H1 (cell line): ENCODE data around the gene SLC1A1. TPM values are rescaled to one million over a fixed set of nuclear protein-coding genes. Genes with fewer than 3 reads are reported as not detected.

Experiments used
- CTCF ChIA-PET: fragments of 300-600 bp; sonication (Branson Sonifier 250); formaldehyde crosslinking; loops from one replicate; lab custom pipeline; 2021; ENCODE audit not compliant: partially characterized antibody; lab: Charles Lee
- POLR2A ChIA-PET: fragments of 300-600 bp; sonication (Branson Sonifier 250); formaldehyde crosslinking; loops from one replicate; lab custom pipeline; 2021; ENCODE audit warnings: inconsistent platforms; ENCODE audit not compliant: partially characterized antibody; lab: Charles Lee
- DNase-seq, 2 experiments: peaks; one replicate each; pipeline versions ENCODE4 v3.0.0 to v3.0.0-alpha.2; 2010 to 2022; ENCODE audit warnings: low spot score in 2 of 2, low read depth in 1 of 2, mixed read lengths in 1 of 2
- FAIRE-seq: peaks from 2 replicates; lab custom pipeline; 2011; peaks lifted over from hg19 to GRCh38; lab: Jason Lieb, UNC
- H2AFZ ChIP-seq: 2 replicates; pipeline ENCODE4 v1.8.1; 2012; ENCODE audit warnings: low read length, inconsistent platforms
- H2AK5ac ChIP-seq: 2 replicates; pipeline ENCODE4 v1.6.1; 2013; ENCODE audit warnings: low read depth, low read length
- H2BK120ac ChIP-seq: replicated peaks from 2 replicates; pipeline ENCODE3; 2013; ENCODE audit warnings: low read depth, low read length, inconsistent platforms
- H2BK12ac ChIP-seq: 2 replicates; pipeline ENCODE4 v1.6.1; 2013; ENCODE audit warnings: low read depth, low read length
- H2BK15ac ChIP-seq: 2 replicates; pipeline ENCODE4 v1.6.1; 2013; ENCODE audit warnings: low read length
- H2BK20ac ChIP-seq: 2 replicates; pipeline ENCODE4 v1.6.1; 2013; ENCODE audit warnings: low read length
- H2BK5ac ChIP-seq: 2 replicates; pipeline ENCODE4 v1.6.1; 2013; ENCODE audit warnings: low read depth, low read length
- H3K14ac ChIP-seq: 2 replicates; pipeline ENCODE4 v1.6.1; 2013; ENCODE audit warnings: inconsistent platforms; ENCODE audit not compliant: insufficient read length
- H3K18ac ChIP-seq: 2 replicates; pipeline ENCODE4 v1.6.1; 2013; ENCODE audit warnings: low read length; ENCODE audit errors: extremely low read depth
- H3K23ac ChIP-seq: 2 replicates; pipeline ENCODE4 v1.6.1; 2013; ENCODE audit warnings: inconsistent platforms; ENCODE audit not compliant: insufficient read length
- H3K23me2 ChIP-seq: 2 replicates; pipeline ENCODE4 v1.6.1; 2013; ENCODE audit warnings: low read depth, low read length
- H3K27ac ChIP-seq: 2 replicates; pipeline ENCODE4 v1.6.1; 2011; ENCODE audit warnings: low read depth, low read length, inconsistent platforms
- H3K27me3 ChIP-seq, 4 experiments: replicated peaks in 1 of 4; 1 replicate in 1 of 4; 2 replicates in 3 of 4; pipeline versions ENCODE4 v1.6.1 to v1.8.1; 2011 to 2013; ENCODE audit warnings: low read length in 3 of 4, mild to moderate bottlenecking in 3 of 4, inconsistent platforms in 2 of 4, mixed read lengths in 2 of 4, moderate library complexity in 1 of 4; ENCODE audit not compliant: control insufficient read depth in 3 of 4, insufficient read depth in 3 of 4; ENCODE audit errors: extremely low read depth in 1 of 4
- H3K36me3 ChIP-seq, 4 experiments: 2 replicates each; pipeline versions ENCODE4 v1.6.1 to v1.8.1; 2011 to 2013; ENCODE audit warnings: mild to moderate bottlenecking in 4 of 4, low read length in 3 of 4, moderate library complexity in 2 of 4, control low read depth in 1 of 4, inconsistent platforms in 1 of 4; ENCODE audit not compliant: insufficient read depth in 4 of 4, control insufficient read depth in 2 of 4
- H3K4ac ChIP-seq: replicated peaks from 2 replicates; pipeline ENCODE3; 2013; ENCODE audit warnings: low read length, low read depth, mixed read lengths, inconsistent platforms; ENCODE audit not compliant: insufficient read length
- H3K4me1 ChIP-seq, 4 experiments: replicated peaks in 1 of 4; 1 replicate in 1 of 4; 2 replicates in 3 of 4; pipeline versions ENCODE4 v1.6.1 to v1.8.1; 2011 to 2013; ENCODE audit warnings: low read length in 3 of 4, inconsistent platforms in 2 of 4, mixed read lengths in 1 of 4; ENCODE audit not compliant: insufficient read depth in 4 of 4, control insufficient read depth in 3 of 4
- H3K4me2 ChIP-seq, 2 experiments: 2 replicates each; pipeline versions ENCODE4 v1.6.1 to v1.8.1; 2011 to 2013; ENCODE audit warnings: low read depth in 2 of 2, low read length in 2 of 2, control low read depth in 1 of 2, inconsistent platforms in 1 of 2, mild to moderate bottlenecking in 1 of 2; ENCODE audit not compliant: insufficient read depth in 1 of 2
- H3K4me3 ChIP-seq, 4 experiments: fragments of 200-600, 300-600 bp in 1 of 4; sonication (generic), shearing (Covaris generic), sonication (Bioruptor Twin) in 1 of 4; 2 replicates each; pipeline versions ENCODE4 v1.5.1 to v1.8.1; 2011 to 2016; ENCODE audit warnings: low read length in 4 of 4, low read depth in 3 of 4, control low read depth in 2 of 4, inconsistent platforms in 2 of 4, mild to moderate bottlenecking in 2 of 4, mixed read lengths in 1 of 4, moderate library complexity in 1 of 4; ENCODE audit not compliant: insufficient read depth in 2 of 4; ENCODE audit errors: extremely low read depth in 1 of 4
- H3K56ac ChIP-seq: replicated peaks from 2 replicates; pipeline ENCODE3; 2013; ENCODE audit warnings: low read depth, mild to moderate bottlenecking, mixed read lengths, low read length, inconsistent platforms; ENCODE audit not compliant: insufficient read length
- H3K79me1 ChIP-seq: 2 replicates; pipeline ENCODE4 v1.6.1; 2013; ENCODE audit warnings: low read depth, low read length, control low read depth
- H3K79me2 ChIP-seq, 2 experiments: 2 replicates each; pipeline versions ENCODE4 v1.6.1 to v1.8.1; 2012 to 2013; ENCODE audit warnings: low read length in 2 of 2, mild to moderate bottlenecking in 2 of 2, inconsistent platforms in 1 of 2; ENCODE audit not compliant: insufficient read depth in 2 of 2, control insufficient read depth in 1 of 2
- H3K9ac ChIP-seq, 4 experiments: replicated peaks in 1 of 4; 1 replicate in 1 of 4; 2 replicates in 3 of 4; pipeline versions ENCODE4 v1.6.1 to v1.8.1; 2011 to 2013; ENCODE audit warnings: low read depth in 3 of 4, low read length in 3 of 4, control low read depth in 2 of 4, mild to moderate bottlenecking in 2 of 4, moderate library complexity in 2 of 4, inconsistent platforms in 1 of 4; ENCODE audit errors: extremely low read depth in 1 of 4
- H3K9me3 ChIP-seq, 2 experiments: 2 replicates each; pipeline versions ENCODE4 v1.6.1 to v1.8.1; 2012 to 2013; ENCODE audit warnings: mild to moderate bottlenecking in 2 of 2, moderate library complexity in 2 of 2, control low read depth in 1 of 2, inconsistent platforms in 1 of 2, low read depth in 1 of 2, low read length in 1 of 2, mixed read lengths in 1 of 2; ENCODE audit not compliant: insufficient read depth in 2 of 2
- H4K20me1 ChIP-seq, 2 experiments: replicated peaks in 1 of 2; 2 replicates each; pipeline versions ENCODE3 to v1.8.1; 2011 to 2013; ENCODE audit warnings: inconsistent platforms in 2 of 2, low read length in 2 of 2, mild to moderate bottlenecking in 1 of 2; ENCODE audit not compliant: insufficient read depth in 2 of 2, control insufficient read depth in 1 of 2
- H4K5ac ChIP-seq: 2 replicates; pipeline ENCODE4 v1.6.1; 2013; ENCODE audit warnings: low read length, low read depth, mixed read lengths, inconsistent platforms; ENCODE audit not compliant: insufficient read length
- H4K8ac ChIP-seq: 2 replicates; pipeline ENCODE4 v1.8.0; 2013; ENCODE audit warnings: mild to moderate bottlenecking, moderate library complexity, low read length, inconsistent platforms; ENCODE audit not compliant: insufficient read depth; ENCODE audit errors: extremely low read depth
- H4K91ac ChIP-seq: replicated peaks from 2 replicates; pipeline ENCODE3; 2013; ENCODE audit warnings: low read length, mixed read lengths, inconsistent platforms; ENCODE audit not compliant: insufficient read length
- CBX8 ChIP-seq: fragments of 300-800, 300-1000 bp; sonication (generic); IDR thresholded peaks from 2 replicates; pipeline ENCODE4 v1.7.1; 2016; ENCODE audit warnings: low read depth, low read length, borderline replicate concordance
- CTBP2 ChIP-seq: IDR thresholded peaks from 2 replicates; pipeline ENCODE4 v1.7.0; 2011; ENCODE audit warnings: borderline replicate concordance, mild to moderate bottlenecking, moderate library complexity, mixed read lengths, low read length; ENCODE audit not compliant: insufficient read depth, insufficient read length
- NANOG ChIP-seq: IDR thresholded peaks from 2 replicates; pipeline ENCODE4 v1.6.1; 2011; ENCODE audit warnings: low read length, low read depth, mild to moderate bottlenecking, inconsistent platforms; ENCODE audit not compliant: insufficient read depth, poor library complexity, severe bottlenecking
- USF2 ChIP-seq: IDR thresholded peaks from 2 replicates; pipeline ENCODE4 v1.6.1; 2011; ENCODE audit warnings: low read length, improper control_type of control experiment
- WGBS, 2 experiments: shearing (Covaris generic) in 1 of 2; methylation state at CpG; one replicate each; pipeline versions ENCODE4 v1.1.6 to v1.1.7; 2013 to 2015; ENCODE audit warnings: low lambda C conversion rate in 2 of 2, mixed read lengths in 2 of 2, inconsistent platforms in 1 of 2, low coverage in 1 of 2, missing lambda C conversion rate in 1 of 2; ENCODE audit not compliant: insufficient replicate concordance in 2 of 2, insufficient coverage in 1 of 2, insufficient read length in 1 of 2; ENCODE audit errors: extremely low coverage in 1 of 2, missing lambda C conversion rate in 1 of 2; 5-methylcytosine and 5-hydroxymethylcytosine counted together
- polyA plus RNA-seq, 7 experiments: library from polyadenylated mRNA; depleted of rRNA in 3 of 7; stranded (reverse) in 5 of 7; unstranded in 2 of 7; fragments of >200 nt in 5 of 7; fragments of 200-250 nt in 2 of 7; gene quantifications; 1 replicate in 5 of 7; 2 replicates in 1 of 7; 4 replicates in 1 of 7; pipeline versions ENCODE4 v1.2.1 to v1.2.3, GENCODE V29; 2011 to 2013; ENCODE audit warnings: missing spikeins in 2 of 7, mixed read lengths in 2 of 7
- total RNA-seq: library from RNA; stranded (reverse); fragmentation: NEBNext Ultra II Directional; extraction: Animal tissue kit (Norgen Biotek cat#: 25700); gene quantifications from 2 replicates; pipeline ENCODE4 v1.2.1, GENCODE V29; 2021

The SLC1A1 gene
- total and polyA plus RNA-seq, 2 of the 8 experiments (the other 6 are each of a cell fraction or from before 2014, with no cell fraction given): 4.7 to 11.7 TPM

- Histone ChIP-seq H3K23ac (no peak overlapping the region), H4K8ac (no peak overlapping the region), H2AFZ (no peak overlapping the region), H3K36me3 (no peaks in the 10 kb centered on the region), H2BK120ac (no peak overlapping the region), H3K79me1 (no peaks in the 10 kb centered on the region), H4K5ac (no peak overlapping the region), H3K4ac (no peak overlapping the region), H3K14ac (no peak overlapping the region), H2BK20ac (no peak overlapping the region), H2BK5ac (no peak overlapping the region), H2BK12ac (no peak overlapping the region), H2AK5ac (no peak overlapping the region), H2BK15ac (no peak overlapping the region), H3K79me2 (no peaks in the 10 kb centered on the region), H3K23me2 (no peaks in the 10 kb centered on the region), H3K4me3 (no peak overlapping the region), H3K27me3 (no peaks in the 10 kb centered on the region), H4K20me1 (no peaks in the 10 kb centered on the region), H3K9me3 (no peaks in the 10 kb centered on the region), H3K18ac (no peak overlapping the region), H4K91ac (no peak overlapping the region), H3K27ac (no peak overlapping the region), H3K4me1 (no peaks in the 10 kb centered on the region), H3K9ac (no peak overlapping the region), H3K4me2 (no peak overlapping the region), H3K56ac (no peak overlapping the region)
- WGBS, 2 experiments: 78% methylated on average over 8 of the region's 8 CpGs; no CpG with 5 or more reads in 1 of the 2 experiments
- ChIA-PET CTCF (interaction anchor here (6.8 kb wide), 1 partner anchor 10 kb away, joined by 44 read pairs; no protein-coding TSS in a partner anchor), POLR2A (no interaction called here)
- DNase-seq (no peak), FAIRE-seq (no peak)
- TF ChIP-seq CBX8 (no peak), CTBP2 (no peak), USF2 (no peak), NANOG (no peak)
Observed at GRCh38 chr9:4559261-4560182, 69.3 kb downstream of the SLC1A1 start.
